Epithelial cell of proximal tubule (primary cell): Measurements from ENCODE around the gene NR1H2. TPM values are rescaled to one million over a fixed set of nuclear protein-coding genes. Genes with fewer than 3 reads are reported as not detected.
A peak's percentile ranks its signal among the peaks of the same experiment; 100 is the strongest.
"Not testable (repeated sequence)": the region's sequence is repeated elsewhere in the genome, so short reads cannot be mapped to it uniquely, and the experiment has no call there.

Source experiments
- DNase-seq: peaks from one replicate; pipeline ENCODE4 v3.0.0-alpha.2; 2011; ENCODE audit warnings: low read depth
- H3K4me3 ChIP-seq: 2 replicates; pipeline ENCODE4 v1.5.1; 2011; ENCODE audit warnings: low read depth, mild to moderate bottlenecking, low read length
- CTCF ChIP-seq: conservative IDR thresholded peaks from 2 replicates; pipeline ENCODE4 v1.5.1; 2012; ENCODE audit warnings: low read depth, mild to moderate bottlenecking, low read length
- total RNA-seq: library from RNA; depleted of rRNA; stranded (reverse); fragments of >200 nt; gene quantifications from 2 replicates; pipeline ENCODE4 v1.2.3, GENCODE V29; 2015

NR1H2 gene
- total RNA-seq, 1 donor from 2014 or later = 67.5 TPM

GRCh38 chr19:50334741-50335421, 41.4 kb upstream of the NR1H2 start:
- no peak for TF ChIP-seq CTCF
- DNase-seq = no peak
- H3K4me3 ChIP-seq = no peak overlapping the region

GRCh38 chr19:50337031-50337430, 39.2 kb upstream of the NR1H2 start:
- H3K4me3 ChIP-seq, DNase-seq: not testable (repeated sequence)

- DNase-seq = no peak
- TF ChIP-seq CTCF = no peak
- H3K4me3 ChIP-seq = no peak overlapping the region
These were observed 35.9 kb upstream of the NR1H2 start for GRCh38 chr19:50340331-50340730.

GRCh38 chr19:50341091-50341564, 35.1 kb upstream of the NR1H2 start:
- H3K4me3 ChIP-seq = no peak overlapping the region
- no peak for TF ChIP-seq CTCF
- no peak for DNase-seq

GRCh38 chr19:50344661-50345318, 31.5 kb upstream of the NR1H2 start:
- H3K4me3 ChIP-seq = no peak overlapping the region
- no peak for TF ChIP-seq CTCF
- DNase-seq = no peak

GRCh38 chr19:50347089-50347581, 29.1 kb upstream of the NR1H2 start:
- H3K4me3 ChIP-seq, DNase-seq: not testable (repeated sequence)

- no peak overlapping the region for H3K4me3 ChIP-seq
- DNase-seq = no peak
- TF ChIP-seq CTCF = peak; percentile 17
These were observed 26.8 kb upstream of the NR1H2 start for GRCh38 chr19:50349277-50350057.
